Muscle of leg (tissue), 11 donors: ENCODE results near the gene SOCS6. TPM values are rescaled to one million over a fixed set of nuclear protein-coding genes. Genes with fewer than 3 reads are reported as not detected.

Source experiments
- DNase-seq: peaks from one replicate; pipeline ENCODE4 v3.0.0; 2013
- H3K27ac ChIP-seq: one replicate; pipeline ENCODE4 v1.5.1; 2013; ENCODE audit warnings: mild to moderate bottlenecking, low read length, control low read depth
- H3K27me3 ChIP-seq: one replicate; pipeline ENCODE4 v1.6.1; 2013; ENCODE audit warnings: low read length; ENCODE audit not compliant: control insufficient read depth, insufficient read depth
- H3K36me3 ChIP-seq: one replicate; pipeline ENCODE4 v1.6.1; 2013; ENCODE audit warnings: low read length; ENCODE audit not compliant: control insufficient read depth, insufficient read depth
- H3K4me1 ChIP-seq: one replicate; pipeline ENCODE4 v1.6.1; 2013; ENCODE audit warnings: low read length; ENCODE audit not compliant: control insufficient read depth, insufficient read depth
- H3K4me3 ChIP-seq: one replicate; pipeline ENCODE4 v1.5.1; 2013; ENCODE audit warnings: low read length, control low read depth
- H3K9me3 ChIP-seq: replicated peaks from 2 replicates; pipeline ENCODE4 v1.6.1; 2013; ENCODE audit warnings: low read depth, low read length; ENCODE audit not compliant: control insufficient read depth
- WGBS: methylation state at CpG from one replicate; pipeline ENCODE4 v1.1.5; 2013; ENCODE audit warnings: missing lambda C conversion rate; ENCODE audit not compliant: insufficient coverage; 5-methylcytosine and 5-hydroxymethylcytosine counted together
- polyA plus RNA-seq, 8 donors: library from polyadenylated mRNA; unstranded; fragments of 120-200 nt; gene quantifications; one replicate each; pipeline versions ENCODE4 v1.2.1 to v1.2.3, GENCODE V29; 2013; ENCODE audit warnings: inconsistent platforms in 1 of 8, low replicate concordance in 1 of 8; ENCODE audit not compliant: insufficient read length in 8 of 8, insufficient read depth in 1 of 8
- total RNA-seq: library from RNA; stranded (reverse); fragments of 120-200 nt; gene quantifications from one replicate; pipeline ENCODE4 v1.2.4, GENCODE V29; 2013

SOCS6 gene
- total and polyA plus RNA-seq, 9 donors: 11.4 to 18.6 (median 15.0) TPM

DNA sequence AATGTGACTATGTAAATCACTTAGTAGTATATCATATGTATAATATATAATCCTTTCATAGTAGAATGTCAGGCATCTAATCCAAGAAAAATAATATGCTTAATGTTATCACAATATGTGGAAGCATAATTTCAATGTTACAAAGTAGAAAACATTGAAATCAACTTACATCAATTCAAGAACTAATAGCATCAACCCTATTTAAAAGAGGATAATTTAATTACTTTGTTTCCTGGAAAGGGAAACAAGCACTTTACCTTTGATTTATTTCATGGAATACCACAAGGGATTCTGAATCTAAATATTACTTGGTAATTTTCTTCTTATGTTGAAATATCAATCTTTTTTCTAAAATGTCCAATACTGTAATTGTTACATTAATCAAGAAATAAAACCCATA is 30.6 kb upstream of the SOCS6 start:
- H3K27ac ChIP-seq: no peak overlapping the region
- H3K36me3 ChIP-seq: no peaks in the 10 kb centered on the region
- DNase-seq: no peak
- no peaks in the 10 kb centered on the region for H3K9me3 ChIP-seq
- no peaks in the 10 kb centered on the region for H3K27me3 ChIP-seq
- no peaks in the 10 kb centered on the region for H3K4me1 ChIP-seq
- no peak overlapping the region for H3K4me3 ChIP-seq

DNA sequence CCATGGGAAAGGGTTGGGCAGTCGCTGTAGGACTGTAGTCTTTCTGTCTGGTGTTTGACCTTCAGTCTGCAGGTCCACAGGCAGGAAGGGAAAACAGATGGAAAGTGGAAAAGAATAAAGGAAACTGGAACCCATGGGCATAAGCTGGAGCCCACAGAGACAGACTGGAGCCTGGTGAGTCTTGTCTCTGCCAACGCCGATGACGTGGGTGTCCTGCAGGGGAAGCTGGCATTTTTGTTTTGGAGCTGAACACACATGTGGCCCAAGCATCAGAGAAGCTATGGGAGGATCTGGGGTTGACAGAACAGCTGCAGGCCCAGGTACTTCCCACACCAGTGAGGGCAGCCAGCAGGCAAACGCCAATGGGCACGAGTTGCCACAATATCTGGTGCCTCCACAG is 28.2 kb upstream of the SOCS6 start:
- DNase-seq: no peak
- Histone ChIP-seq H3K9me3 (no peaks in the 10 kb centered on the region), H3K27ac (no peak overlapping the region), H3K27me3 (no peaks in the 10 kb centered on the region), H3K36me3 (no peaks in the 10 kb centered on the region), H3K4me3 (no peak overlapping the region), H3K4me1 (no peaks in the 10 kb centered on the region)
- 71% methylated on average over 1 of the region's 6 CpGs for WGBS

DNA sequence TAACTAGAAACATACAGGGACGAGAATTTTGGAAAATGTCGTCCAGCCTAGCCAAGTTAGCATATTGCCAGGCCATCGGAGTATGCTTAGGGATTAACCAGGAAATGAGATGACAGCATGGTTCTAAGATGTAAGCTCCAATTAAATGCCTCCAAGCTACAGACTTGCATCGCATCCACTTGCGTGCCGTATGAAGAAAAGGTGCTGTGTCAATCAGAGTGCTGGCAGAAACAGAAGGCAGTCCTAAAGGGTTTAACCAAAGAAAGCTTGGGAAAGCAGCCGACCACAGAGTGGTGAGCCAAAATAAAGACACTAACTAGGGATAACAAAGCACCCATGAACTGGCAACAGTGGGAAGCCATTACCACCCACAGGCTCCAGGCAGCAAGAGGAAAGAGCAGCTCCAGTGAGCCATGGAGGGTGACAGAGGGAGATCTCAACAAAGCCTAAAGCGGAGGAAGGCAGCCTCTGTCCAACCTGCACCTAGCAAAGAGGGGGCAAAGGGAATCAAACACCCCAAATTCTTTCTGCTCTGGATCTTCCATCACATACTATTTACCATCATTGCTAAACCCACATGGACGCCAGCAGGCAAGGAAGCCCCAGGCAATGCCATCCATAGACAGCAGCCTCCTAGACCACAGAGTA is 27.6 kb upstream of the SOCS6 start:
- Histone ChIP-seq H3K4me3 (no peak overlapping the region), H3K27me3 (no peaks in the 10 kb centered on the region), H3K9me3 (no peaks in the 10 kb centered on the region), H3K36me3 (no peaks in the 10 kb centered on the region), H3K27ac (no peak overlapping the region), H3K4me1 (no peaks in the 10 kb centered on the region)
- DNase-seq: no peak
- no CpG with 5 or more reads among the region's 9 CpGs for WGBS

DNA sequence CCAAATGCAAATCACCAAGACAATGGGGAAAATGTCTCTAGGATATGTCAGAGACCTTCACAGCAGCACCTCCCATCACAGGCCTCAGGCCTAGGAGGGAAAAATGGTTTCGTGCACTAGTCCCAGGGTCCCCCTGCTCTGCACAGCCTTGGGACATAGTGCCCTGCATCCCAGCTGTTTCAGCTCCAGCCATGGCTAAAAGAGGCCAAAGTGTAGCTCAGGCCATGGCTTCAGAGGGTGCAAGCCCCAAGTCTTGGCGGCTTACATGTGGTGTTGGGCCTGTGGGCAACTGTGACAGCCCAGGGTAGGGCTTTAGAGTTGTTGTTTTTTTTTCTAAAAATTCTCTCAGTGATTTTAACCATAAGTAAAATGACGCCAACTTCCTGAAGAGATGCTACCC is 25.5 kb upstream of the SOCS6 start:
- Histone ChIP-seq H3K4me3 (no peak overlapping the region), H3K9me3 (no peaks in the 10 kb centered on the region), H3K27me3 (no peaks in the 10 kb centered on the region), H3K36me3 (no peaks in the 10 kb centered on the region), H3K27ac (no peak overlapping the region), H3K4me1 (no peaks in the 10 kb centered on the region)
- DNase-seq: no peak
- WGBS: 71% methylated on average over 1 of the region's 3 CpGs

DNA sequence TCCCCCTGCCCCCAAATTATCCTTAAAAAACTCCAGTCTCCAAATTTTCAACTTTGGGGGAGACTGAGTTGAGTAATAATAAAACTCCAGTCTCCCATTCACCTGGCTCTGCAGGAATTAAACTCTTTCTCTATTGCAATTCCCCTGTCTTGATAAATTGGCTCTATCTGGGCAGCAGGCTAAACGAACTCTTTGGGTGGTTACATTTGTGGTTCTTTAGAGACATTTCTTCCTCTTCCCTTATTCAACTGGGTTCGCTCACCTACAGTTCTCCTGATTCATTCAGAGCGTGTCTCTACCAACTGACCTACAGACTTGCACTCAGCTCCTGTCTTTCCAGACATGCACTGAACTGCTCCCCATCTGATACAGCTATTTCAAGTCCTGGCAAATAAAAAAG is 17.1 kb upstream of the SOCS6 start:
- Histone ChIP-seq H3K9me3 (peaks cover 17% of the 10 kb centered on the region), H3K27ac (no peak overlapping the region), H3K4me3 (no peak overlapping the region), H3K36me3 (no peaks in the 10 kb centered on the region), H3K4me1 (no peaks in the 10 kb centered on the region), H3K27me3 (no peaks in the 10 kb centered on the region)
- no peak for DNase-seq
- WGBS: no CpG with 5 or more reads among the region's 3 CpGs

DNA sequence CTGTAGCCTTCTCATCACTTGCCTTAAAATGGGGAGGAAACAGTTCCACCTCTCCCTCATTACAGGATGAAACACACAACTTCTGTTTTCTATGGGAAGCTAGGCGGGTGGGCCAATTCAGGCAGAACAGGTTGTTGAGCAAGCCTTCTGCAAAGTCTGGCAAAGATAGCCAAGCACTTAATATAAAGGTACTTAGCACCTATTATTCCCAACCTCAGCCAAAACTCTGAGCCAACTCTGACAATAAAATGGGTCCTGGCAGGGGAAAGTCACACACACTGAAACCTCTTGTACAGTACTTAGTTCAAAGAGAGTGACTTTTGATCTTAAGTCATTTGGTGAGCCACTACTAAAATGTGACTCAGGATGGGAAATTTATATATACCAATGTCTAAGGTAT is 15.8 kb upstream of the SOCS6 start:
- H3K27me3 ChIP-seq: no peaks in the 10 kb centered on the region
- H3K27ac ChIP-seq: no peak overlapping the region
- WGBS: no CpG with 5 or more reads among the region's 1 CpG
- no peak for DNase-seq
- no peaks in the 10 kb centered on the region for H3K4me1 ChIP-seq
- H3K36me3 ChIP-seq: no peaks in the 10 kb centered on the region
- no peak overlapping the region for H3K4me3 ChIP-seq
- H3K9me3 ChIP-seq: peaks cover 17% of the 10 kb centered on the region

DNA sequence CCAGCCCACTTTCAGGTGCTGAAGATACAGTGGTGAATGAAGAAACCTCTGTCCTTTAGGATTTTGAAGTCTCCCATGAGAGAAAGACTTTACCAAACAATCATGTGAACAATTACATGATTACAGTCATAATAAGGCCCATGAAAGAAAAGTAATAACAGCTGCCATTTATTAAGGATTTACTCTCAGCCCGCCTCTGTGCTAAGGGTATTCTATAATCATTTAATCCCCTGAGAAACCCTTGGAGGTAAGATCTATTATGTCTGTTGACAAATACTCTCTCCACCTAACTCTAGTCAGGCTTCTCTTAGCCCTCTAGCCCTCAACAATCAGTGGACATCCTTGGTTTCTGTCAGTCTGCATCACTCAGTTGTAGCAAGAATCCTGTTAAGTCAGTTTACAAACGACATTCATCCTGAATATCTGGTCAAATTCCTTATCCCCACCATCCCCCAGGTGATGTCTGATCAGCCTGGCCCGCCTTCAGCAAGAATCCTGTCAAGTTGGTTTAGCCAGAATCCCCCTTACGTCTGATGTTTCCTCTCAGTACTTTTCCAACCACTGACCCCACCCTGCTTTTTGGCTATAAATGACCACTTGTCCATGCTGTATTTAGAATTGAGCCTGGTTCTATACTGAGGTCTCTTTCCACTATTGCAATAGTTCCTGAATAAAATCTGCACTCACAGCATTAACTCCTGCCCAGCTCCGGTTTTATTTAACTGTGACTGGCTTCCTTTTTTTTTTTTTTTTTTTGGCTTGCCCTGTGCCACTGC is 12.2 kb upstream of the SOCS6 start:
- peaks cover 12% of the 10 kb centered on the region for H3K9me3 ChIP-seq
- 53% methylated on average over 3 of the region's 5 CpGs for WGBS
- no peak overlapping the region for H3K27ac ChIP-seq
- no peaks in the 10 kb centered on the region for H3K4me1 ChIP-seq
- H3K36me3 ChIP-seq: no peaks in the 10 kb centered on the region
- peak; percentile 53 for DNase-seq
- no peak overlapping the region for H3K4me3 ChIP-seq
- no peaks in the 10 kb centered on the region for H3K27me3 ChIP-seq

DNA sequence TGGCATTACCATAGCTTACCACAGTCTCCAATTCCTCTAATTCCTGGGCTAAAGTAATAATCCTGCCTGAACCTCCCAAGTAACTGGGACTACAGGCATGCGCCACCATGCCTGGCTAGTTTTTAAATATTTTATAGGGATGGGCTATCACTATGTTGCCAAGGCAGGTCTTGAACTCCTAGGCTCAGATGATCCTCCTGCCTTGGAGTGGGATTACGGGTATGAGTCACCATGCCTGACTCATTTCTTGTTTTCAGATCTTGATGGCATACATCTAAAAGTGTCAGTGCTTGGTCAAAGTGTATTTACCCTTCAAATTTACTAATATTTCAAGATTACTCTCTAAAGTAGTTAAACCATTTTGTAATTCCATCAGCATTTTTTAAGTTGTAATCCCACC is 9.4 kb upstream of the SOCS6 start:
- Histone ChIP-seq H3K27me3 (no peaks in the 10 kb centered on the region), H3K4me1 (no peaks in the 10 kb centered on the region), H3K9me3 (no peaks in the 10 kb centered on the region), H3K4me3 (no peak overlapping the region), H3K36me3 (no peaks in the 10 kb centered on the region), H3K27ac (no peak overlapping the region)
- no CpG with 5 or more reads among the region's 2 CpGs for WGBS
- no peak for DNase-seq

DNA sequence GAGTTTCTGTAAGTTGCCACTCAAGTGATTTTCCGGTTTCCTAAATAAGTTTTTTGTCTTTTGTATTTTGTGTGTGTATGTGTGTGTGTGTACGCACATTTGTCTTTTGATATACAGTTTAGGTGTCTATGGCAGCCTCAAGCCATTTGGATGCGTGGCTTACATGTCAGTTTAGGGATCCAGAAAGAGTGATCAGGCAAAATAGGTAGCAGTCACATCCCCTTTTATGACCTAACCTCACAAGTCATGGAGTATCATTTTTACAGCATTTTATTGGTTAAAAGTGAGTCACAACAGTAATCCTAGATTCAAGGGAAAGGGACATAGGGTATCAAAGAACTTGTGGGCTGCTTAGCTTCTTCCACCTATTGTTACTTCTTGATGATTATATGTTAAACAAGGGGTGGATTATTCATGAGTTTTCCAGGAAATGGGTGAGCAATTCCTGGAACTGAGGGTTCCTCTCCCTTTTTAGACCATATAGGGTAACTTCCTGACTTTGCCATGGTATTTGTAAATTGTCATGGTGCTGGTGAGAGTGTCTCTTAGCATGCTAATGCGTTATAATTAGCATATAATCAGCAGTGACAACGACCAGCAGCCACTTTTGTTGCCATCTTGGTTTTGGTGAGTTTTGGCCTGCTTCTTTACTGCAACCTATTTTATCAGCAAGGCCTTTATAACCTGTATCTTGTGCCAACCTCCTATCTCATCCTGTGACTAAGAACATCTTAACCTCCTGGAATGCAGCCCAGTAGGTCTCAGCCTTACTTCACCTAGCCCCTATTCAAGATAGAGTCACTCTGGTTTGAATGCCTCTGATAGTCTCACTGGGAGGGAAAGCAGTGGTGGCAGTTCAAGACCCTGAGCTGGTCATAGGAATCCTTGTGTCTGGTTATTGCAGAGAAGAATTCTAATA is 8.6 kb upstream of the SOCS6 start:
- Histone ChIP-seq H3K27ac (no peak overlapping the region), H3K36me3 (no peaks in the 10 kb centered on the region), H3K4me3 (no peak overlapping the region), H3K9me3 (no peaks in the 10 kb centered on the region), H3K27me3 (no peaks in the 10 kb centered on the region), H3K4me1 (no peaks in the 10 kb centered on the region)
- no peak for DNase-seq
- WGBS: no CpG with 5 or more reads among the region's 5 CpGs

DNA sequence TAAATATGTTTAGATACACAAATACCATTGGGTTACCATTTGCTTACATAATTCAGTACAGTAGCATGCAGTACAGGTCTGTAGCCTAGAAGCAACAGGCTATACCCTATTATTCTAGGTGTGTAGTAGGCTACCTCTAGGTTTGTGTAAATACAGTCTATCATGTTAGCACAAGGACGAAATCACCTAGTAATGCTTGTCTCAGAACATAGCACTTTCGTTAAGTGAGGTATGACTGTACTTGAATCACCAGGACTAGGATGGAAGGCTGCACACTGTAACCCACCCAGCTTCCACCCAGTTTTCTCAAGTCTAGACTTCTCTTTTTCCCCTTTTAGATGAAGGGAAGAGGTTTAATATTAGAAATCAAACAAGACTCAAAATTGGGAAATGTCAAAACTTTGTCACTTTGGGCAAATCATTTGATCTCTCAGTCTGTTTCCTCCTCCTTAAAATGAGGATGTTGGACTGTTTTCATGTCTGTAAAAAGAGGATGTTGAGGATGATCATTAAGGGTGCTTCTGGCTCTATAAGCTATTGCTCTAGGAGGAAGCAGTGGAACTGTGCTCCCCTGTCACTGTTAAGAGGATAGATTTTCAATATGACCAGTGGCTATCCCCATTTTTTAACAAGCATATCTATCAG is 3.7 kb upstream of the SOCS6 start:
- DNase-seq: peak; percentile 62
- no peaks in the 10 kb centered on the region for H3K36me3 ChIP-seq
- H3K4me1 ChIP-seq: no peaks in the 10 kb centered on the region
- no CpG with 5 or more reads among the region's 2 CpGs for WGBS
- no peak overlapping the region for H3K27ac ChIP-seq
- H3K27me3 ChIP-seq: no peaks in the 10 kb centered on the region
- H3K9me3 ChIP-seq: no peaks in the 10 kb centered on the region
- H3K4me3 ChIP-seq: no peak overlapping the region
